Omental fat pad (tissue), 4 donors: ENCODE data around the gene PLEKHA1. TPM values are rescaled to one million over a fixed set of nuclear protein-coding genes. Genes with fewer than 3 reads are reported as not detected.
A peak's percentile ranks its signal among the peaks of the same experiment; 100 is the strongest.

Experiments used
- ATAC-seq: fragments of 150-250 bp; one replicate; pipeline ENCODE4 v1.9.1; 2016; ENCODE audit warnings: mild to moderate bottlenecking, moderate library complexity; ENCODE audit not compliant: low FRiP score
- DNase-seq: peaks from one replicate; pipeline ENCODE4 v3.0.0-alpha.2; 2019; ENCODE audit warnings: low spot score
- CTCF ChIP-seq, 3 donors: fragments of 450-650 bp; IDR thresholded peaks; one replicate each; pipeline ENCODE4 v1.5.1; 2016 to 2017; ENCODE audit warnings: antibody characterized with exemption in 3 of 3, mild to moderate bottlenecking in 3 of 3, moderate library complexity in 2 of 3
- total RNA-seq, 4 donors: library from RNA; depleted of rRNA; stranded (reverse); fragments of >200 nt; gene quantifications; one replicate each; pipeline ENCODE4 v1.1.0, GENCODE V29; 2016

The PLEKHA1 gene
- total RNA-seq, 4 donors from 2014 or later = 22.9 to 30.8 (median 26.8) TPM

GRCh38 chr10:122462533-122463465 is 88.3 kb downstream of the PLEKHA1 start:
- no peak for TF ChIP-seq CTCF (IDR thresholded peaks at IDR 0.05)

GRCh38 chr10:122463466-122464249 is 89.2 kb downstream of the PLEKHA1 start:
- ATAC-seq (no peak), DNase-seq (no peak)
- TF ChIP-seq CTCF (IDR thresholded peaks at IDR 0.05) = no peak

More at GRCh38 chr10:122462533-122463465, 88.3 kb downstream of the PLEKHA1 start:
- ATAC-seq (peak; percentile 11), DNase-seq (no peak)

DNA sequence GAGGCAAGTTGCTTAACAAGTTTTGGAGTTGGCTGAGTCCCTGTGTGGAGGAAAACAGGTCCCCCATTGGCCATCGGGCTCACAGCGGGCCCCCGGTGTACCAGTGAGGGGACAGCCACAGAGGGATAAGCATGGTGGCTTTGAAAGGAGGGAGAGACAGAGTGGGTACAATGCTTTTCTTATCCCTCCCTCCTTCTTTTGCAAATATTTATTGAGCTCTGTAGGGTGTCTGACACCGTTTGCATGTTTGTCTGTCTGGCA is 89.7 kb downstream of the PLEKHA1 start:
- ATAC-seq (no peak), DNase-seq (no peak)
- TF ChIP-seq CTCF (IDR thresholded peaks at IDR 0.05) = no peak

DNA sequence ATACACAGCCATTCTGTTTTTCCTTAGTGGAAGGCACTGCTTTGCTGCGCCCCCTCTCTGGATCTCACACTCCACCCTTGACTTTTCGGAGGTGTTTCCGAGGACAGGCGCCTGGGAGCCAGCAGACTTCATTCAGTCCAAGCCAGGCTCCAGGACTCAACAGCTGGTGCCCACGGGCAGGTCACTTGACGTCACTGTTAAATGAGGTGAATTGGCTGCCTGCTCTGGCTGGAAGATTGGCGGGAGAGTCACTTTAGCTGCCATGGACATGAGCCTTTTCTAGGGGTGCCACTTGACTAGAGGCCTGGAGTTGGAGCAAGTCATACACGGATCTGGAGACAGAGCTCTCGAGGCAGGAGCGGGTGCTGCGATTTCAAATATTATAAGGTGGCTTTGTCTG is 90.1 kb downstream of the PLEKHA1 start:
- no peak for TF ChIP-seq CTCF (IDR thresholded peaks at IDR 0.05)
- DNase-seq (no peak), ATAC-seq (no peak)

DNA sequence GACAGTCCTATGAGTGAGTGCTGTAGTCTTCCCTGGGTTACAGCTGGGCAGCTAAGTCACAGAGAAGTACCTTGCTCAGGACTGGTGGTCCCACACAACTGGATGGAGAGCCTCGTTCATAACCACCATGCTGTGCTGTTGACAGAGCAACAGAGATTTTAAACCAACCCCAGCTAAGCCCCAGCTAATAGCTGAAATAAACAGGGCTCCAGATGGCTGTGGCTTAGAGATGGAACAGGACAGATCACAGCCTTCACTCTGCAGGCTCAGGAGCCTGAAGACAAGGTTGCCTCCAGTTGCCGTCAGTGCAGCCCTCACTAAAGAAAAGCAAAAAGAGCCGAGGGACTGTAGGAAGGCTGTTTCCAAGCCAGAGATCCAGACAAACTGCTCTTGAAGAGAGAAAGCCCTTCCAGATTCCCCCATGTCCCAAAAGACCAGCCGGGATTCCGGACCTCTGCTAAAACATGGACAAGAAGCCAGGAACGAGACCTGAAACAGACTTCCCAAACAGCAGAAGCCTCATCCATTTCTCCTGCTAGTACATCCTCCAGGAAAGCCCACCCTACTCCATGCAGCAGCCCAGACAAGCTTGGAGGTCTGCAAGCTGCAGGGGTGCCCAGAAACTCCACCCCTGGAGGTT is 91.0 kb downstream of the PLEKHA1 start:
- ATAC-seq (no peak), DNase-seq (no peak)
- no peak for TF ChIP-seq CTCF (IDR thresholded peaks at IDR 0.05)

DNA sequence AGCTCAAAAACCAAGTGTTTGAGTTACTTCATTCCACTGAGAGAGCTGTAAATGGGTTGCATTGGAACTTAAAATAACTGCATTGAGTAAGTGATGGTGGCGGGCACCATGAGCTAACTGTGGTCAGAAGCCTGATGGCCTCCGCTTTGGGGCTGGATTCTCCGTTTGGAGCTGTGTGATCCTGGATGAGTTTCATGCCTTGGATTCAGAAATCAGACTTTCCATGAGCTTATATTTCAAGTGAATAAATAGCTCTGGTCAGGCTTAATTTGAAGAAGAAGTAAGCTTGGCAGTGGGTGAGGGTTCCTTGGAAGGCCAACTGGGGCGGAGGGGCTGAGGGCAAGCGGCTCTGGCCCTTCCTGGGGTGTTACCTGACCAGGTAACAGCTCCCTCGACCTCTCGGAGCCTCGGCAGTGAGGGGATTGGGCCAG is 92.5 kb downstream of the PLEKHA1 start:
- ATAC-seq = no peak
- no peak for TF ChIP-seq CTCF (IDR thresholded peaks at IDR 0.05)
- no peak for DNase-seq
